GM19035 (cell line): ENCODE results near the gene RASSF4.

Experiments used
- ATAC-seq: cut with Tn5 transposase; IDR thresholded peaks from one replicate; pipeline ENCODE4 v1.9.1; 2021; ENCODE audit not compliant: unreplicated experiment

The RASSF4 gene

GRCh38 chr10:44975431-44976331 is 16.1 kb downstream of the RASSF4 start:
- ATAC-seq, result no peak

GRCh38 chr10:44976352-44977198 is 17.0 kb downstream of the RASSF4 start:
- no peak for ATAC-seq

GRCh38 chr10:44977287-44978212 is 17.9 kb downstream of the RASSF4 start:
- no peak for ATAC-seq

GRCh38 chr10:44978213-44978569 is 18.6 kb downstream of the RASSF4 start:
- no peak for ATAC-seq

- no peak for ATAC-seq
These were observed 19.1 kb downstream of the RASSF4 start, which contains the start of gene DEPP1 for GRCh38 chr10:44978570-44979280. DEPP1 (minus strand) TSS chr10:44978809; CDS start chr10:44978030, 779 bp downstream.

GRCh38 chr10:44979281-44980191 is 19.9 kb downstream of the RASSF4 start:
- no peak for ATAC-seq

- no peak for ATAC-seq
These were observed 20.9 kb downstream of the RASSF4 start for GRCh38 chr10:44980309-44981171.

GRCh38 chr10:44981172-44982113 is 21.8 kb downstream of the RASSF4 start:
- ATAC-seq, result no peak

GRCh38 chr10:44982114-44982460 is 22.5 kb downstream of the RASSF4 start:
- ATAC-seq, result no peak

GRCh38 chr10:44982496-44982895 is 22.9 kb downstream of the RASSF4 start:
- no peak for ATAC-seq

GRCh38 chr10:44983066-44983894 is 23.7 kb downstream of the RASSF4 start:
- ATAC-seq, result no peak

GRCh38 chr10:44983895-44984278 is 24.3 kb downstream of the RASSF4 start:
- no peak for ATAC-seq

GRCh38 chr10:44984671-44985101 is 25.1 kb downstream of the RASSF4 start:
- no peak for ATAC-seq

- ATAC-seq, result no peak
These were observed 25.6 kb downstream of the RASSF4 start for GRCh38 chr10:44985175-44985681.

- no peak for ATAC-seq
These were observed 26.6 kb downstream of the RASSF4 start for GRCh38 chr10:44986179-44986578.

GRCh38 chr10:44986670-44987069 is 27.1 kb downstream of the RASSF4 start:
- no peak for ATAC-seq
